ENCODE data around the gene SLC25A34.

The SLC25A34 gene

GRCh38 chr1:15702722-15703550, 33.1 kb upstream of the SLC25A34 start:
- H3K4me3 ChIP-seq (ENCODE audit: low read depth, low read length): no peak overlapping the region

GRCh38 chr1:15703562-15703961, 32.5 kb upstream of the SLC25A34 start:
- no peak for DNase-seq
- H3K9me3 ChIP-seq: no peaks in the 10 kb centered on the region
- no peaks in the 10 kb centered on the region for H3K36me3 ChIP-seq
- no peak for TF ChIP-seq CTCF (IDR thresholded peaks at IDR 0.05; ENCODE audit: low read depth, low read length)
- no peak overlapping the region for H3K4me3 ChIP-seq (ENCODE audit: low read depth, low read length)
- H3K27me3 ChIP-seq: no peaks in the 10 kb centered on the region
- no peaks in the 10 kb centered on the region for H3K4me1 ChIP-seq

More at GRCh38 chr1:15702722-15703550, 33.1 kb upstream of the SLC25A34 start:
- no peaks in the 10 kb centered on the region for H3K36me3 ChIP-seq
- H3K9me3 ChIP-seq: no peaks in the 10 kb centered on the region
- DNase-seq: no peak
- no peaks in the 10 kb centered on the region for H3K27me3 ChIP-seq
- H3K4me1 ChIP-seq: no peaks in the 10 kb centered on the region
- 0 out of 2 replicates have a peak, but pooled peaks have one; percentile 9 for TF ChIP-seq CTCF (IDR thresholded peaks at IDR 0.05; ENCODE audit: low read depth, low read length)

- Histone ChIP-seq H3K9me3 (no peaks in the 10 kb centered on the region), H3K4me1 (no peaks in the 10 kb centered on the region), H3K27me3 (no peaks in the 10 kb centered on the region), H3K36me3 (no peaks in the 10 kb centered on the region), H3K4me3 (ENCODE audit: low read depth, low read length) (no peak overlapping the region)
- TF ChIP-seq CTCF (IDR thresholded peaks at IDR 0.05; ENCODE audit: low read depth, low read length): no peak
- DNase-seq: no peak
These were observed 31.4 kb upstream of the SLC25A34 start for GRCh38 chr1:15704526-15705183.

GRCh38 chr1:15705184-15705566, 30.9 kb upstream of the SLC25A34 start:
- no peaks in the 10 kb centered on the region for H3K36me3 ChIP-seq
- no peaks in the 10 kb centered on the region for H3K27me3 ChIP-seq
- no peaks in the 10 kb centered on the region for H3K9me3 ChIP-seq
- no peak for DNase-seq
- H3K4me1 ChIP-seq: no peaks in the 10 kb centered on the region
- H3K4me3 ChIP-seq (ENCODE audit: low read depth, low read length): no peak overlapping the region
- no peak for TF ChIP-seq CTCF (IDR thresholded peaks at IDR 0.05; ENCODE audit: low read depth, low read length)

- DNase-seq: no peak
- no peaks in the 10 kb centered on the region for H3K36me3 ChIP-seq
These were observed 29.3 kb upstream of the SLC25A34 start for GRCh38 chr1:15706751-15707150.

More at GRCh38 chr1:15706751-15707150, 29.3 kb upstream of the SLC25A34 start:
- no peaks in the 10 kb centered on the region for H3K27me3 ChIP-seq
- no peaks in the 10 kb centered on the region for H3K9me3 ChIP-seq
- H3K4me1 ChIP-seq: no peaks in the 10 kb centered on the region
- H3K4me3 ChIP-seq (ENCODE audit: low read depth, low read length): no peak overlapping the region
- no peak for TF ChIP-seq CTCF (IDR thresholded peaks at IDR 0.05; ENCODE audit: low read depth, low read length)
